Measurements from ENCODE around the gene TEAD1.

Gene TEAD1

DNA sequence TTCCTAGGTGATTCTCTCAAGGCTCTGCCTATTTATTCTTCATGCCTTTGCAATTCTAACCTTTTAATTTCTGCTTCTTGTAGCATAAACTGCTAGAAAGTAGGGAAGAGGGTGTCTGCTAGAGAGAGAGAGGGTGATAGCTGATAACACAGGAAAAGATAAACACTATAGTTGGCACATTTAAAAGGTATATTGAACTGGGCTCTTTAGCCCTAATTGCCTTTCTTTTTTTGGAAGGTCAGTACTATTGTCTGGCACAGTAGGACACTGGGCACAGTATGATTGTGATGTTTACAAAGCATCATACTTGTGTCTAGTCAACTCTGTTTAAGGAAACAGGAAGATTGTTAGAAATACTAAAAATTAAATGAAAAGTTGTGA lies 33.3 kb downstream of the TEAD1 start:
- in situ Hi-C loops (cut with HindIII; ENCODE audit: low pct_unique_long_range_greater_than_20kb, low sequenced_read_pairs), result no loop called here
- TF ChIP-seq JUND (IDR thresholded peaks at IDR 0.05; ENCODE audit: low read depth), result no peak
- no peak for DNase-seq (ENCODE audit: low read depth in 1 of 2, low spot score in 1 of 2)

DNA sequence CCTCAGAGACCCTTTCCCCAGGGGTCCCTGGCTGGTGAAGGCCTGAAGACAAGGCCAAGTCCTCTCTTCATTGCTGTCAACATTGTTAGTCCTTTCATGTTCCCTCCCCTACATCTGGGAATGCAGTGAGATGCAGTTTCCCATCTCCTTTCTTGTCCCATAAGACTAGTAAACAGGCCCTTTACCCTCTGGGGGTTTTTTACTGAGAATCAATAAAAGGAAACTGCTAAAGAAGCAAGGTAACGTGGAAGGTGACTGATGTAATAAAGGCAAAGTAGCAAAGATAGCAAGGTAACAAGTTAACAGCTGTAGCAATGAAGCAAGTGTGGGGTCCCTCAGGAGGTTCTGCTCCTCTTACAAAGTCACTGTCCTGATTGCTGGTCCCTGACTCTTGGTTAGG lies 37.3 kb downstream of the TEAD1 start:
- no peak for TF ChIP-seq JUND (IDR thresholded peaks at IDR 0.05; ENCODE audit: low read depth)
- no peak for DNase-seq (ENCODE audit: low read depth in 1 of 2, low spot score in 1 of 2)
- in situ Hi-C loops (cut with HindIII; ENCODE audit: low pct_unique_long_range_greater_than_20kb, low sequenced_read_pairs), result no loop called here

DNA sequence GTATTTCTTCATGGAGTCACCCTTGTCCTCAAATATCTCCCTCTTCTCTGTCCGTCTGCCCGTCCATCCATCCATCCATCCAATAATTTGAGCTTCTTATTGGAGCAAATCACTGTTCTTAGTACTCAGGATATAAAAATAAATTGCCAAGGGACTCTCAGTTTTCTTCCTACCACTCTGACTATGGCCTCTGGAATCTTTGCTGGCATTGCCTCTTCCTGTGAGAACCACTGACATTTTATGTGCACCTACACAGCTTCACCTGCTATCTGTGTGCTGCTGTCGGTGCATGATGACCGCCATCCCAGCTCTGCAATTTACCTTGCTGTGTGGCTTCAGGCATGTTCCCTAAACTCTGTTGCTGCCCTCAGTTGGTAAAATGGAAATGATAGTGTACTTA lies 37.9 kb downstream of the TEAD1 start:
- no peak for DNase-seq (ENCODE audit: low read depth in 1 of 2, low spot score in 1 of 2)
- in situ Hi-C loops (cut with HindIII; ENCODE audit: low pct_unique_long_range_greater_than_20kb, low sequenced_read_pairs), result no loop called here
- no peak for TF ChIP-seq JUND (IDR thresholded peaks at IDR 0.05; ENCODE audit: low read depth)

DNA sequence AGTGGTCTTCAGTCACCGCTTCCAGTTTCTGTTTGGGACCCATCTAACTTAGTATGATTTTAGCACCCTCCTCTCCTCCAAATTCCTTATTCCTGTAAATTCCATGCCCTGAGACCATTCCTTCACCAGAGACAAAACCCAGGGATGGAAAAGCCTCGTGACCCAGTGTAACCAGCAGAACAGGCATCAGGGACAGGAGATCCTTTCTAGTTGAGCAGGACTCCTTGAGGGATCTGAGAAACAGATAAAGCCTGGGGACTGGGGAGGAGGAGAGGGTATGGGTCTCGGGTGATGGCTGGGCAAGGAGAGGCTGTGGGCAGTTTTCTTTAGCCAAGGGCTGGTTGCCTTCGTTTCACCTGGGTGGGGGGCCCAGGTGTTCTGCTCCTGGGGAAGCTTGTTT lies 40.9 kb downstream of the TEAD1 start:
- no peak for TF ChIP-seq JUND (IDR thresholded peaks at IDR 0.05; ENCODE audit: low read depth)
- in situ Hi-C loops (cut with HindIII; ENCODE audit: low pct_unique_long_range_greater_than_20kb, low sequenced_read_pairs), result no loop called here
- DNase-seq (ENCODE audit: low read depth in 1 of 2, low spot score in 1 of 2), result no peak

DNA sequence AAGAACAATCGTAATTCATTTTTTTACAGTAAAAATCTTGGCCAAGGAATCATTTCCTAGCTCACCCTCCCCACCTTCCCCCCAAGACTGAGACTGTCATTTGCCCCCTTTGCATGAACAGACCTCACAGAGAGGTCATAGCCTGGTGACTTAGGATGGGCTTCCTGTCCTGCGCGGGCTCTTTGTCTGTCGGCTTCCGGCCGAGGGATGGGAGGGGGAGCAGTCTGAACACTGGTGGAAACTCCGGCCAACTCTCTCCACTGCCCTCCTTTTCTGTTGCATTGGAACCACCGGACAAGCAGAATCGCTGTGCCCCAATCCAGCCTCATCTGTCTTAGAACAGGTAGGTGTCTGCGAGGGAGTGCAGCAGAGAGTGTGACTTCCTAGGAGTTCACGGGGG lies 41.7 kb downstream of the TEAD1 start:
- in situ Hi-C loops (cut with HindIII; ENCODE audit: low pct_unique_long_range_greater_than_20kb, low sequenced_read_pairs), result no loop called here
- no peak for TF ChIP-seq JUND (IDR thresholded peaks at IDR 0.05; ENCODE audit: low read depth)
- no peak for DNase-seq (ENCODE audit: low read depth in 1 of 2, low spot score in 1 of 2)

DNA sequence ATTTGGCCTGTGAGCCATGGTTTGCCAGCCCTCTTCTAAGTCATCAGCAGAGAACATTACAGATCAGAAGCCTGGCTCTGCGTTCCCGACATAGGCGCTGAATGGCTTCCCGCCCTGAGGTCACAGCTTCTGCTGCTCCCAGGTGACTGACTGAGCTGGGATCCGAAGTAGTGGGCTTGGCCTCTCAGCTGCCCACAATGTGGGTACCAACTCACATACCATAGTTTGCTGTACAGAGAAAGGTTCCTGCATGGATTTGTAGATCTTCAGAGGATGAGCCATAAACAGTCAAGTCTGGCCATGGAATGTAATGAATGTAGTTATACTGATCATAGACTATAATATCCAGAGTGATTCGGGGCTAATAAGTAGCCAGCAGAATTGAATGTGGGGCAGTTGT lies 42.6 kb downstream of the TEAD1 start:
- no peak for DNase-seq (ENCODE audit: low read depth in 1 of 2, low spot score in 1 of 2)
- TF ChIP-seq JUND (IDR thresholded peaks at IDR 0.05; ENCODE audit: low read depth), result no peak
- in situ Hi-C loops (cut with HindIII; ENCODE audit: low pct_unique_long_range_greater_than_20kb, low sequenced_read_pairs), result no loop called here

DNA sequence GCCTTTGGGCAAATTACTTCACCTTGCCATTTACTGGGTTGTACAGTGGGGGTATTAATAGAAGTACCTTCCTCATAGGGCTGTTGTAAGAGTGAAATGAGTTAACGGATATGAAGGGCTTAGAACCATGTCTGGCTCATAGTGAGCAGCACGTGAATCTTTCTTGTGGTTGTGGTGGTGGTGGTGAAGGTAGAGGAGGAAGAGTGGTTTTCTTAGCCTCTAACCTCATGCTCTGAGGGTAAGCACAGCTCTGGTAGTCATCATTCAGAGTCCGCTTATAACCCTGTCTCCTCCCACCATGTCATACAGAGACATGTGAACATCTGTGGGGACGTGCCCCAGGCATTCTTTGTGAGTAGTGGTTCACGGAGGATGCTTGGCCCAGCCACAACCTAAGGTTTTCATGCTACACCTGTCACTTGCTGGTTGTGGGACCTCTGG lies 43.6 kb downstream of the TEAD1 start:
- no peak for DNase-seq (ENCODE audit: low read depth in 1 of 2, low spot score in 1 of 2)
- TF ChIP-seq JUND (IDR thresholded peaks at IDR 0.05; ENCODE audit: low read depth), result no peak
- in situ Hi-C loops (cut with HindIII; ENCODE audit: low pct_unique_long_range_greater_than_20kb, low sequenced_read_pairs), result no loop called here

DNA sequence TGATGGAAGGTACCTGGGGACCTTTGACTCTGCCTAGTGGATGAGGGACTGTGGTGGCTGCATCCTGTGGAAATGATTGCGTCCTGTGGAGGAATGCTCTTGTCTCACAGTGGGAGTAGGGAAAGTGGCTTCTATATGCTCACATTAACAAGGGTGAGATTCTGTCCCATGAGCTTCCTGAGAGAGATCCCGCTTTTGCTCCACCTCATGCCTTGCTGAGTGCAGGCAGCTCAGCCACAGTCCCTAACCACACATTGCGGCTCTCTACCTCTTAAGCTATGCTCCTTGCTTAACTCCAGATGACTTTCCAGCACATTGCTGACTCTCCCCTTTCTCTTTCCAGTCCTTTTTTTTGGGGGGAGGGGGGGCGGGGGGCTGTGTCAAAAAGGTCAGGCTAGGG lies 45.0 kb downstream of the TEAD1 start:
- no peak for TF ChIP-seq JUND (IDR thresholded peaks at IDR 0.05; ENCODE audit: low read depth)
- no peak for DNase-seq (ENCODE audit: low read depth in 1 of 2, low spot score in 1 of 2)
- in situ Hi-C loops (cut with HindIII; ENCODE audit: low pct_unique_long_range_greater_than_20kb, low sequenced_read_pairs), result no loop called here

DNA sequence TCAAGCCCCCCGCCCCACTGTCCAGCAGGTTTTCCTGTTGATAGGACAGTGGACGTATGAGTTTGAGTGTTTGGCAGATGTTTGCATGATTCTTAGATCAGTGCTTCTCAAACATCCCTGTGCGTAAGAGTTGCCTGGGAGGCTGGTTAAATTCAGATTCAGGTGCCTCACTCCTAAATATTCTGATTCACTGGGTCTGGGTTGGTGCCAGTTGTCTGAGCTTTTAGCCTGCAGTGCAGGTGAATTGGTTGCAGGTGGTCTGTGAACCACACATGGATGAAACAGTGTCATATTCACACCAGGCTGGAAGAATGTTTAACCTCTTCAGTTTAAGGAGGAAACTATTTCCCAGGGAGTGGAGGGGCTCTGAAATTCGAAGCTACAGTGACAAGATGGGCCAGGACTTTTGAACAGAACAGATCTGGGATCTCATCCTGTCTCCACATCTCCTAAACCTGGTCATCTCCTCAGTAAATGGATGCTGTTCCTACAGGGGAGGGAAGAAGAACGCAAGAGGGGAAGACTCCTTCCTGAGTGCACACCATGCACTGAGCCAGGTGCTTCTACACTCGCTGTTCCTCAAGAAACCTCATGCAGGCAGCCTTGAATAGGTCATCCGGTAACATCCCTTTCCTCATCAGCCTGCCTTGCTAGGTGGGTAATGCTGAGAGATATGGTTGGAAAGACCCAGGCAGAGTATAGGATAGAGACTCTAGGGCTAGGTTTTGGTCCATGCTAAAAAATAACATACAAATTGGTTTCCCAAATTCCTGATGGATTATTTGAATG lies 47.8 kb downstream of the TEAD1 start:
- TF ChIP-seq JUND (IDR thresholded peaks at IDR 0.05; ENCODE audit: low read depth), result no peak
- in situ Hi-C loops (cut with HindIII; ENCODE audit: low pct_unique_long_range_greater_than_20kb, low sequenced_read_pairs), result no loop called here
- DNase-seq (ENCODE audit: low read depth in 1 of 2, low spot score in 1 of 2), result no peak

DNA sequence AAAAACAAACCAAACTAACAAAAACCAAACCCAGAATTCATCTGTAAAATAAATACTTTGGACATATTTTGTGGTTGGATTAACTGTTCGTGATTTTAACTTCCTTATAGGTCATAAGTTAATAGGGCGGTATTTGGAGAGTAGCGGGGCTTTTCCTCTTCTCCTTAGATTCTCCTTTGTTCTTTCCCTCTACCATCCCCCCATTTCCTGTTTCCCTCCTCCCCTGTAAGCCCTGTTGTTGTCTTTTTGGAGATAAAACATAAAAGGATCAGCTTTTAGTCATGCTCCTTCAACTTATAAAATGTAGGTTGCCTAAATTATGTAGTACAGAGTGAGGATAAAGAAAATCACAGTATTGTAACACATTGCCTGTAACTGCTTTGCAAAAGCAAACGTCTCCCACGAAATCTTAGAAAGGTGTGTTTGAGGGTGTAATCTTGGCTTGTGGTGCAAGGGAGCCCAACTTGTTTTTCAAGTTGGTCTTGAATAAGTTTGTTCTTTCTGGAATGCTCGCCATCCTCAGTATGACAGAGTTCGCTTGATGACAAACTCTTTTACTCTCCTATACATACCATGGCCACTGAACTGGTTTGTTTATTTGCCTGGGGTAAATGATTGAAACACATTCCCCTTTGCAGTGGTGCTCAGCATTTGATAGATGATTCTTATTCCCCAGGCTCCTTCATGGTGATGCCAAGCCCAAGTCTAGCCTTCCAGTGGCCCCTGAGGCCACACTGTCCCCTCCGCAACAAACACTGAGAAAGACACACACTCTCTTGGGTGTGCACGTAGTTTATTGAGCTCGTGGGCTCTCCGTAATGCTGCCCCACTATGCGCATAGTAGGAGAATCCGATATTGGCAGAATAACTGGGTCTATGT lies 49.4 kb downstream of the TEAD1 start:
- in situ Hi-C loops (cut with HindIII; ENCODE audit: low pct_unique_long_range_greater_than_20kb, low sequenced_read_pairs), result no loop called here
- TF ChIP-seq JUND (IDR thresholded peaks at IDR 0.05; ENCODE audit: low read depth), result no peak
- peak; percentile 46 to 94 for DNase-seq (ENCODE audit: low read depth in 1 of 2, low spot score in 1 of 2)

DNA sequence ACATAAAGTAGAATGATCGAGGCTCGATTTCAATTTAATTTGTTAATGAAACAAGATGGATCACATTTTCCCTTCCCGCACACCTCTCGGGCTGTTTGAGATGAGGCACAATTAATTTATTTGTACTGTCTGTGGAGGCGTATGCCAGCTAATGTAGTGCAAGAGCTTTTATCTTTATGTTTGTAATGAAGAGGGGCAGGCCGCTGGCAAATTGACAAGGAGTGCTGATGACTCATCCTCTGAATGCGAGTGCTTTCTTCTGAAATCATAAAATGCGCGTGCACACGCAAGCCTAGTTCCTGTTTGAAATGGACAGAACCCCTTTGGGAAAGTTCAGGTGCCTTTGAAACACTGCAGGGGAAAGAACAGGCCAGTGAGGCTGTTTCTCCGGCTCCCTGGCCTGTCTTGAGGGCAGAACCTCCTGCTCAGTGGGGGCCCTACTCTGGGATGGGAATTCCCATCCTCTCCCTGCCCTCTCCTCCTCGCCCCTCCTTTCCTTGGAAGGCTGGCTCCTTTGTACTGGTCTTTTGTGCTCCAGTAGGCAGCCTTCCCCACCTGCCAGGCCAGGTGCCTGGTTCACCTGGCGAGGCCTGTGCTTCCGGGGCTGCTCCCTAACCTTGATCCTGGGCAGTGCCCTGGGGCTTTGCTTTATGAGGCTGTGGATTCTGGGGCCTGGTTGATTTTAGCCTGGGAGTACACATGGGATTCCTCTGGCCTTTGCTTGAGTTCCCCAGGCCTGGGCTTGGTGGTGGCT lies 50.3 kb downstream of the TEAD1 start:
- in situ Hi-C loops (cut with HindIII; ENCODE audit: low pct_unique_long_range_greater_than_20kb, low sequenced_read_pairs), result no loop called here
- TF ChIP-seq JUND (IDR thresholded peaks at IDR 0.05; ENCODE audit: low read depth), result no peak
- peak in 1 of 2 experiments; percentile 74 for DNase-seq (ENCODE audit: low read depth in 1 of 2, low spot score in 1 of 2)

DNA sequence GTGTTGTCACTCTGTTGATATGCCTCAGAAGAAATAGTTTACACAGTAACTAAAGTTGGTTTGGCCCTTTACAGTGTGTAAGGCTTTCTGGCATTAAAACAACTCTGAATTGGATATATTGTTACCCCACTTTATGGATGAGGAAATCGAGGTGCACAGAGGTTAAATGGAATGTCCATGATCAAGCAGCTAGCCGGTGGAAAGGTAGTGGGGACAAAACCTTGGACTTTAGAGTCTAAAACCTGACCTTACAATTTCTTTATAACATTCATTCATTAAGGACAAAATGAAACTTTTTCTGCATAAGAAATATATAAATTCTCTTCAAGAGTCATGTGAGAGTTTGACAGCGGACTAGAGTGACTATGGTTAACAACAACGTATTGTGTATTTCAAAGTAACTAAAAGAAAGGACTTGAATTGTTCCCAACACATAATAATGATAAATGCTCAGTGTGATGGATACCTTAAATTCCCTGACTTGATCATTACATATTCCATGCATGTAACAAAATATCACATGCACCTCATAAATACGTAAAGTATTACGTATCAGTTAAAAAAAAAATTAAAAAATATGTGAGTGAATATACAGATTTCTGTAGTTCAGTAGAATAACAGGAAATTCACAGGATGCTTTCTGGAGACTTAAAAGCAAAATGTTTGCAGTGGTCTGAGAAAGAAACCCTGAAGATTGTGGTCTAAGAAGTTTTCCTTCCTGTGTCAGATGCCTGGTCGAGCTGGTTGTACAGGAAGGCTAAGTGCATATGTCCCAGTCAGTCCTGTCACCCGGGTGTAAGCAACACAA lies 51.0 kb downstream of the TEAD1 start:
- in situ Hi-C loops (cut with HindIII; ENCODE audit: low pct_unique_long_range_greater_than_20kb, low sequenced_read_pairs), result no loop called here
- DNase-seq (ENCODE audit: low read depth in 1 of 2, low spot score in 1 of 2), result peak in 1 of 2 experiments; percentile 79
- TF ChIP-seq JUND (IDR thresholded peaks at IDR 0.05; ENCODE audit: low read depth), result no peak
